Hepatocyte (in vitro differentiated cells): ENCODE data around the gene TIAM1.

Source experiments
- CTCF ChIP-seq: fragments of 200-600 bp; sonication (generic); IDR thresholded peaks from 2 replicates; pipeline ENCODE4 v1.5.1; 2016; ENCODE audit warnings: antibody characterized with exemption, mild to moderate bottlenecking; ENCODE audit not compliant: poor library complexity
- EZH2 ChIP-seq: fragments of 200-600 bp; sonication (generic); IDR thresholded peaks from 2 replicates; pipeline ENCODE4 v1.6.1; 2016; ENCODE audit warnings: antibody characterized with exemption, mild to moderate bottlenecking, borderline replicate concordance

GRCh38 chr21:31326522-31327242 lies 17.4 kb downstream of the TIAM1 start:
- TF ChIP-seq CTCF, result no peak
- no peak for TF ChIP-seq EZH2
